Astrocyte (in vitro differentiated cells and primary cell): ENCODE results near the gene ZNF586.
"Not testable (repeated sequence)": the region's sequence is repeated elsewhere in the genome, so short reads cannot be mapped to it uniquely, and the experiment has no call there.

Source experiments
- EZH2 ChIP-seq: IDR thresholded peaks from 2 replicates; pipeline ENCODE4 v1.6.1; 2012; ENCODE audit warnings: mild to moderate bottlenecking, low read length, inconsistent platforms; ENCODE audit not compliant: insufficient read depth
- TF ChIP-seq, protein P1 (sequence below): IDR thresholded peaks from 2 replicates; pipeline ENCODE4 v1.5.1; 2011; ENCODE audit warnings: low read depth, mild to moderate bottlenecking, inconsistent platforms, low read length, moderate library complexity; ENCODE audit not compliant: insufficient read depth

DNA sequence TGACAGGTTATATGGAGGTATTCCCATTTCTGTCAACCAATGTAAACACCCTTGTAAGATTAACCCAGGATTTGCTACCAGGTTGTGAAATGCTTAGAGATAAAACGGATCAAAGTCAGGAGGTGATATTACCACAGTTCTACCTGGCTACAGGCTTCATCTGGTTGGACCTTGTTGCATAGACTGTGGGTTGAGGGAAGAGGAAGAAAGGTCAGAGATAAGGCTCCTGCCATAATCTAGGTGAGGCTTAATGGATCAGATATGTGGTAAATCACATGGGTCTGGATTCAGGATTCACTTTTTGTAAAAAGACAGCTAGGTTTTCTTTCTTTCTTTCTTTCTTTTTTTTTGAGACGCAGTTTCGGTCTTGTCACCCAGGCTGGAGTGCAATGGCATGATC, 52.0 kb downstream of the ZNF586 start:
- TF ChIP-seq, protein P1, sequence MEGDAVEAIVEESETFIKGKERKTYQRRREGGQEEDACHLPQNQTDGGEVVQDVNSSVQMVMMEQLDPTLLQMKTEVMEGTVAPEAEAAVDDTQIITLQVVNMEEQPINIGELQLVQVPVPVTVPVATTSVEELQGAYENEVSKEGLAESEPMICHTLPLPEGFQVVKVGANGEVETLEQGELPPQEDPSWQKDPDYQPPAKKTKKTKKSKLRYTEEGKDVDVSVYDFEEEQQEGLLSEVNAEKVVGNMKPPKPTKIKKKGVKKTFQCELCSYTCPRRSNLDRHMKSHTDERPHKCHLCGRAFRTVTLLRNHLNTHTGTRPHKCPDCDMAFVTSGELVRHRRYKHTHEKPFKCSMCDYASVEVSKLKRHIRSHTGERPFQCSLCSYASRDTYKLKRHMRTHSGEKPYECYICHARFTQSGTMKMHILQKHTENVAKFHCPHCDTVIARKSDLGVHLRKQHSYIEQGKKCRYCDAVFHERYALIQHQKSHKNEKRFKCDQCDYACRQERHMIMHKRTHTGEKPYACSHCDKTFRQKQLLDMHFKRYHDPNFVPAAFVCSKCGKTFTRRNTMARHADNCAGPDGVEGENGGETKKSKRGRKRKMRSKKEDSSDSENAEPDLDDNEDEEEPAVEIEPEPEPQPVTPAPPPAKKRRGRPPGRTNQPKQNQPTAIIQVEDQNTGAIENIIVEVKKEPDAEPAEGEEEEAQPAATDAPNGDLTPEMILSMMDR: not testable (repeated sequence)
- not testable (repeated sequence) for TF ChIP-seq EZH2
